A673 (cell line): ENCODE results near the gene GALNT14. TPM values are rescaled to one million over a fixed set of nuclear protein-coding genes. Genes with fewer than 3 reads are reported as not detected.

Experiments used
- BruUV-seq: library from RNA; stranded (reverse); fragments of 400-500 nt; replicated peaks from 2 replicates; lab custom pipeline; 2021; lab: Mats Ljungman, UMichigan
- CTCF ChIA-PET: fragments of 300-600 bp; sonication (Branson Sonifier 250); formaldehyde crosslinking; loops from one replicate; lab custom pipeline; 2022; ENCODE audit warnings: antibody characterized with exemption; lab: Charles Lee
- POLR2A ChIA-PET: fragments of 300-600 bp; sonication (Branson Sonifier 250); formaldehyde crosslinking; loops from one replicate; lab custom pipeline; 2022; ENCODE audit warnings: antibody characterized with exemption; ENCODE audit not compliant: low non-redundant PET; lab: Charles Lee
- DNase-seq: peaks from one replicate; pipeline ENCODE4 v3.0.0-alpha.2; 2015; ENCODE audit warnings: low spot score
- H3K27ac ChIP-seq: fragments of 200-600 bp; sonication (generic); 2 replicates; pipeline ENCODE4 v1.5.1; 2016; ENCODE audit warnings: mixed run types, low read depth, mild to moderate bottlenecking, mixed read lengths, antibody characterized with exemption, low read length; ENCODE audit not compliant: poor library complexity, severe bottlenecking
- H3K27me3 ChIP-seq: fragments of 200-600 bp; sonication (generic); replicated peaks from 2 replicates; pipeline ENCODE4 v1.6.1; 2017; ENCODE audit warnings: mixed run types, low read depth, mild to moderate bottlenecking, mixed read lengths, antibody characterized with exemption, low read length; ENCODE audit not compliant: insufficient read depth, poor library complexity
- H3K36me3 ChIP-seq: fragments of 200-600 bp; sonication (generic); 2 replicates; pipeline ENCODE4 v1.6.1; 2016; ENCODE audit warnings: mixed run types, mild to moderate bottlenecking, mixed read lengths, antibody characterized with exemption, low read length; ENCODE audit not compliant: insufficient read depth, poor library complexity, severe bottlenecking
- H3K4me1 ChIP-seq: fragments of 200-600 bp; sonication (generic); 2 replicates; pipeline ENCODE4 v1.6.1; 2017; ENCODE audit warnings: mixed run types, mild to moderate bottlenecking, mixed read lengths, antibody characterized with exemption, low read length; ENCODE audit not compliant: insufficient read depth, poor library complexity, severe bottlenecking
- H3K4me3 ChIP-seq: fragments of 200-600 bp; sonication (generic); 2 replicates; pipeline ENCODE4 v1.5.1; 2016; ENCODE audit warnings: low read depth, mixed run types, mild to moderate bottlenecking, mixed read lengths, low read length; ENCODE audit not compliant: poor library complexity, severe bottlenecking
- H3K9me3 ChIP-seq: fragments of 200-600 bp; sonication (generic); 2 replicates; pipeline ENCODE4 v1.6.1; 2016; ENCODE audit warnings: mixed run types, low read depth, mild to moderate bottlenecking, mixed read lengths, antibody characterized with exemption, low read length; ENCODE audit not compliant: poor library complexity, severe bottlenecking
- CTCF ChIP-seq: fragments of 300-800, 200-600 bp; sonication (generic); conservative IDR thresholded peaks from 2 replicates; pipeline ENCODE4 v1.5.1; 2017; ENCODE audit warnings: low read depth, mild to moderate bottlenecking, antibody characterized with exemption, low read length, moderate library complexity, mixed read lengths
- EZH2 ChIP-seq: fragments of 200-600 bp; sonication (generic); IDR thresholded peaks from 2 replicates; pipeline ENCODE4 v1.6.1; 2017; ENCODE audit warnings: borderline replicate concordance, low read depth, mild to moderate bottlenecking, mixed read lengths, antibody characterized with exemption, low read length; ENCODE audit not compliant: poor library complexity, severe bottlenecking
- intact Hi-C: fragments of 100-400 bp; cut with micrococcal nuclease; formaldehyde crosslinking; loops from one replicate; pipeline ENCODE4 v1.10.0; 2022; ENCODE audit not compliant: unreplicated experiment
- total RNA-seq: library from RNA; stranded (reverse); gene quantifications from 2 replicates; pipeline ENCODE4 v1.2.3, GENCODE V29; 2021

Gene GALNT14
- total RNA-seq, 1 experiment from 2014 or later = 9.7 TPM

- ChIA-PET POLR2A (interaction anchor here (0.6 kb wide), 1 partner anchor 13 kb away, joined by 6 read pairs; no protein-coding TSS in a partner anchor), CTCF (interaction anchor here (0.6 to 1.5 kb wide), 3 partner anchors 33 to 972 kb away, joined by 3 to 6 read pairs (median 5); no protein-coding TSS in a partner anchor)
- no peak for TF ChIP-seq CTCF
- peak; percentile 77 for TF ChIP-seq EZH2
- H3K36me3 ChIP-seq = no peaks in the 10 kb centered on the region
- peak overlapping the region; percentile 55 for H3K4me3 ChIP-seq
- no peak overlapping the region for H3K27ac ChIP-seq
- BruUV-seq = no TSS peak
- intact Hi-C loops = no loop called here
- H3K4me1 ChIP-seq = peaks cover 9% of the 10 kb centered on the region
- H3K27me3 ChIP-seq = peaks cover 27% of the 10 kb centered on the region
- DNase-seq = peak; percentile 54
- H3K9me3 ChIP-seq = no peaks in the 10 kb centered on the region
These were observed 816 bp downstream of the GALNT14 start for GRCh38 chr2:31137211-31138036.

- TF ChIP-seq EZH2 (no peak), CTCF (no peak)
- peaks cover 9% of the 10 kb centered on the region for H3K4me1 ChIP-seq
- ChIA-PET POLR2A (no interaction called here), CTCF (no interaction called here)
- intact Hi-C loops = no loop called here
- peaks cover 27% of the 10 kb centered on the region for H3K27me3 ChIP-seq
- H3K9me3 ChIP-seq = no peaks in the 10 kb centered on the region
- peak overlapping the region; percentile 55 for H3K4me3 ChIP-seq
- DNase-seq = peak; percentile 60
- no peaks in the 10 kb centered on the region for H3K36me3 ChIP-seq
- BruUV-seq = no TSS peak
- no peak overlapping the region for H3K27ac ChIP-seq
These were observed 1.5 kb downstream of the GALNT14 start for GRCh38 chr2:31136732-31137131.

- Histone ChIP-seq H3K4me1 (peaks cover 9% of the 10 kb centered on the region), H3K27me3 (peaks cover 27% of the 10 kb centered on the region), H3K4me3 (no peak overlapping the region), H3K27ac (no peak overlapping the region), H3K36me3 (no peaks in the 10 kb centered on the region), H3K9me3 (no peaks in the 10 kb centered on the region)
- BruUV-seq = no TSS peak
- TF ChIP-seq CTCF (no peak), EZH2 (no peak)
- intact Hi-C loops = no loop called here
- DNase-seq = no peak
- ChIA-PET CTCF (no interaction called here), POLR2A (no interaction called here)
These were observed 2.2 kb downstream of the GALNT14 start for GRCh38 chr2:31136000-31136399.
